RPMI8226 (cell line): Measurements from ENCODE around the gene RPRD1A.
"Not testable (repeated sequence)": the region's sequence is repeated elsewhere in the genome, so short reads cannot be mapped to it uniquely, and the experiment has no call there.

Experiments
- DNase-seq: peaks from one replicate; pipeline ENCODE4 v3.0.0-alpha.2; 2015

RPRD1A gene

GRCh38 chr18:36067055-36067957 lies at the start of gene RPRD1A:
TSS of gene RPRD1A (minus strand) at chr18:36067559. CDS start at chr18:36067404, 155 bp downstream.
- DNase-seq = peak; percentile 99

- not testable (repeated sequence) for DNase-seq
These were observed 49.4 kb upstream of the RPRD1A start for GRCh38 chr18:36116771-36117170.

GRCh38 chr18:36114738-36115137 lies 47.4 kb upstream of the RPRD1A start:
- DNase-seq = no peak

GRCh38 chr18:36114251-36114650 lies 46.9 kb upstream of the RPRD1A start:
- DNase-seq = no peak

- DNase-seq = no peak
These were observed 44.9 kb upstream of the RPRD1A start for GRCh38 chr18:36112302-36112701.

- no peak for DNase-seq
These were observed 42.4 kb upstream of the RPRD1A start for GRCh38 chr18:36109737-36110136.

GRCh38 chr18:36108601-36109000 lies 41.2 kb upstream of the RPRD1A start:
- no peak for DNase-seq

- DNase-seq = no peak
These were observed 40.8 kb upstream of the RPRD1A start for GRCh38 chr18:36108196-36108595.

- DNase-seq = no peak
These were observed 40.1 kb upstream of the RPRD1A start for GRCh38 chr18:36107477-36107876.

- DNase-seq = no peak
These were observed 37.4 kb upstream of the RPRD1A start for GRCh38 chr18:36104749-36105148.

- DNase-seq = no peak
These were observed 34.6 kb upstream of the RPRD1A start for GRCh38 chr18:36101943-36102342.

- no peak for DNase-seq
These were observed 32.0 kb upstream of the RPRD1A start for GRCh38 chr18:36099311-36099710.

- DNase-seq = no peak
These were observed 29.6 kb upstream of the RPRD1A start for GRCh38 chr18:36096955-36097354.

GRCh38 chr18:36095936-36096519 lies 28.7 kb upstream of the RPRD1A start:
- peak; percentile 64 for DNase-seq

- no peak for DNase-seq
These were observed 27.1 kb upstream of the RPRD1A start for GRCh38 chr18:36094431-36094830.

- not testable (repeated sequence) for DNase-seq
These were observed 24.8 kb upstream of the RPRD1A start for GRCh38 chr18:36092116-36092515.

GRCh38 chr18:36089001-36089400 lies 21.6 kb upstream of the RPRD1A start:
- no peak for DNase-seq

- DNase-seq = no peak
These were observed 20.9 kb upstream of the RPRD1A start for GRCh38 chr18:36088256-36088655.

GRCh38 chr18:36086186-36086585 lies 18.8 kb upstream of the RPRD1A start:
- no peak for DNase-seq

- no peak for DNase-seq
These were observed 17.8 kb upstream of the RPRD1A start for GRCh38 chr18:36085195-36085594.

GRCh38 chr18:36083729-36084128 lies 16.4 kb upstream of the RPRD1A start:
- peak; percentile 13 for DNase-seq

- DNase-seq = not testable (repeated sequence)
These were observed 13.8 kb upstream of the RPRD1A start for GRCh38 chr18:36081118-36081517.

GRCh38 chr18:36078751-36079529 lies 11.6 kb upstream of the RPRD1A start:
- DNase-seq = no peak
